Left renal pelvis (tissue), 4 donors: Measurements from ENCODE around the gene SH2D2A. TPM values are rescaled to one million over a fixed set of nuclear protein-coding genes. Genes with fewer than 3 reads are reported as not detected.
"Not testable (repeated sequence)": the region's sequence is repeated elsewhere in the genome, so short reads cannot be mapped to it uniquely, and the experiment has no call there.

Experiments
- DNase-seq, 4 donors: peaks; one replicate each; pipeline ENCODE4 v3.0.0-alpha.2; 2013; ENCODE audit warnings: low read depth in 4 of 4, low spot score in 3 of 4
- polyA plus RNA-seq, 4 donors: library from polyadenylated mRNA; unstranded; fragments of 120-200 nt; gene quantifications; one replicate each; pipeline ENCODE4 v1.2.1, GENCODE V29; 2013; ENCODE audit not compliant: insufficient read length in 4 of 4

SH2D2A gene
- polyA plus RNA-seq, 4 donors = 0.60 to 2.3 (median 0.95) TPM

- no peak for DNase-seq
These were observed 39.7 kb downstream of the SH2D2A start for GRCh38 chr1:156776942-156777341.

DNA sequence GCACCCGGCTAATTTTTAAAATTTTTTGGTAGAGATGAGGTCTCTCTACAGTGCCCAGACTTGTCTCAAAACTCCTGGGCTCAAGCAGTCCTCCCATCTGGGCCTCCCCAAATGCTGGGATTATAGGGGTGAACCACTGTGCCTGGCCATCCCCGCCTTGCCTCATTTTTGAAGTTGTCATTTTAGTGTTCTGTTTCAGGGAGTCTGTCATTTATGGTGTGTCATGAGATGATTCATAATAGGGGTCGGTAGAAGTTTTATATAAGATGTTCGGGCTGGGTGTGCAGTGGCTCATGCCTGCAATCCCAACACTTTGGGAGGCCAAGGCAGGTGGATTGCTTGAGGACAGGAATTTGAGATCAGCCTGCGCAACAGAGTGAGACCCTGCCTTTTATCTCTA lies 40.8 kb downstream of the SH2D2A start:
- DNase-seq = no peak

DNA sequence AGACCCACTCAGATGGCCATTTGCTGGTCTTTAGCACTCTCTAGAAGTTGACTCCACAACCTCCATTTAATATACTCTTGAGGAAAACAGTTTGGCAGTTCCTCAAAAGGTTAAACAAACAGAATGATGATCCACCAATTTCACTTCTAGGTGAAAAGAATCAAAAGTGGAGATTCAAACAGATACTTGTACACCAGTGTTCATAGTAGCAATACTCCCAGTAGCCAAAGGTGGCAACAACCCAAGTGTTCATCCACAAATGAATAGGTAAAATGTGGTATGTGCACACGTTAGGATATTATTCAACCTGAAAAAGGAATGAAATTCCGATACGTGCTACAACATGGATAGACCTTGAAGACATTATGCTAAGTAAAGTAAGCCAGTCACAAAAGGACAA lies 43.0 kb downstream of the SH2D2A start:
- no peak for DNase-seq

DNA sequence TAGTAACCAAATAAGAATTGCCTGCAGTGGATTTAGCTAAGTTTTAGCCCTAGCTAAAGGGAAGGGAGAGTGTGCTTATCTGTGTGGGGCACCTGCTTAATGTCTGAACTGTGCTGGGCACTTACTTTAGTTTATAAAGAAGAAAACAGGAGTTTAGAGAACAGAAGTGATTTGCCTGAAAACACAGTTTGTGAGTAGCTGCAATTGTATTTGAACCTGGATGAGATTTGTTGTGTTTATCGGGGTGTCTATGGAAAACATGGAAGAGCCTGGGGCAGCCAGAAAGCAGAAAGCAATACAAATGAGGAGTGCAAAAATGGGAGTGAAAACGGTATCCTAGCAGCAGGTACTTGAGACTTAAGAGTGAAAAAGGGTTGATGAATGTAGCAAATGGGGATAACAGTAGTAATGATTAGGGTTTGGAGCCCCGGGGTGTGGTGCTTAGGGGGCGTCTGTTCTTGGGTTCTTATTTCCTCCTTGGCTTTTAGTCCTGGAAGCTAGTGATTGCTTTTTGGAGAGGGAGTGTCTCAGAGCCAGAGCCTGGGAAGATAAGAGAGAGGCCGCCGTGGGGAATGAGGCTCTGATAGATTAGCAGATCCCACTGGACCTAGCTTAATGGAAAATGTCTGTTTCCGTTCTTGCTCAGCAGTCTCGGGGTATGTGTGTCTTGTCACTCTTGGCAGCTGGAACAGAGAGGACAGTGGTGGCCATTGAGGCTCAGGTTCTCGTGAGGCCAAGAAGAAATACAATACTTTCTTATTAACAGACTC lies 43.7 kb downstream of the SH2D2A start:
- no peak for DNase-seq

DNA sequence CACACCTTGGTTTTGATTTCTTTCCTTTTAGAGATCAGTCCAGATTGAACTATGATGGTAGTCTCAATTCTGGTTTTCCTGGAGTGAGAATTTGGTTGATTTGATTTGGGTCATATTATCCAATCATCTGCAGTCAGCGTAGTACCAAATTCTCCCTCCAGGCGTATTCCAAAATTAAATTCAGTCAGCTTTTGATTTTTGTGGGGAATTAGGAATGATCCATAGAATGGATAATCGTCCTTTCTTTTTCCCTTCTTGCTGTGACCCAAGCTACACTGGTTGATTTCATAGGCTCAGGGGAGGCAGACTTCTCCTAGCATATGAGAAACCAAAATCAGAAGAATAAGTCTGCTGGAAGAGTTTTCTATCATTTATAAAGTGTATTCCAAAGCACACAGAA lies 44.4 kb downstream of the SH2D2A start:
- DNase-seq = no peak

- no peak for DNase-seq
These were observed 47.9 kb downstream of the SH2D2A start for GRCh38 chr1:156768610-156769295.

- DNase-seq = no peak
These were observed 48.6 kb downstream of the SH2D2A start for GRCh38 chr1:156767879-156768604.

DNA sequence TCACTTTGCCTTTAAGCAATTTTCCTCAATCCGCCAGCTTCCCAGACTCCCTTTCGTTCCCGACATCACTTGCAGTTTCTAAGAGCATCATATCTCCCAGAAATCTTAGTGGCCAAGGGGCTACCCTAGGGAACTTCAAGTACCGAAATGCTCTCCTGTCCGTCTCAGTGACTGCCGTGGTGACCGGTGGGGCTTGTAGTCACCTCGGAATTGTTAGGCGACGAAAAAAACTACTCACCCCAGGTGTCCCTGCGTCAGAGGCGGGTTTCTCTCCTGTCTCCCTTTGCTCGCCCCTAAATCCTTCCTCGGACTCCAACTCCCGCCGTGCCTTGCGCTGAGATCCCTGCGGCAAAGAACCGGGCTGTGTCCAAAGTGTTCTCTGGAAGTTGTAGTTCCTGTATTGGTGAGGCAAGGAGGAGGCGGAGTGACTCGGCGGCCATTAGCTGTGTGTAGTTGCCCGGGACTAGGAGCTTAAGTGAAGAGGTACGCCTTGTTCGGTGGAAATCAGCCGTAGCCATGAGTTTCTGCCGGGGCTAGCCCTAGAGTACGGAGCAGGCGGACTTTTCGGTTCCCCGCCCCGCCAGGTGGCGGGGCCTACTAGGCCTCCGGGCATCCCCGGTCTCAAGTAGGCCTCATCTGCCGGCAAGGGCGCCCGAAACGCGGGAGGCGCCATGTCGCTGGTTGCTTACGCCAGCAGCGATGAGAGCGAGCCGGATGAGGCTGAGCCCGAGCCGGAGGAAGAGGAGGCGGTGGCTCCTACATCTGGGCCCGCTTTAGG lies 49.4 kb downstream of the SH2D2A start, which contains the start of gene PRCC:
PRCC (plus strand) TSS at position 435 of the 778 bp plus-strand sequence; CDS start at position 672, 237 bp downstream.
- peak; percentile 98 to 100 (median 99) for DNase-seq

DNA sequence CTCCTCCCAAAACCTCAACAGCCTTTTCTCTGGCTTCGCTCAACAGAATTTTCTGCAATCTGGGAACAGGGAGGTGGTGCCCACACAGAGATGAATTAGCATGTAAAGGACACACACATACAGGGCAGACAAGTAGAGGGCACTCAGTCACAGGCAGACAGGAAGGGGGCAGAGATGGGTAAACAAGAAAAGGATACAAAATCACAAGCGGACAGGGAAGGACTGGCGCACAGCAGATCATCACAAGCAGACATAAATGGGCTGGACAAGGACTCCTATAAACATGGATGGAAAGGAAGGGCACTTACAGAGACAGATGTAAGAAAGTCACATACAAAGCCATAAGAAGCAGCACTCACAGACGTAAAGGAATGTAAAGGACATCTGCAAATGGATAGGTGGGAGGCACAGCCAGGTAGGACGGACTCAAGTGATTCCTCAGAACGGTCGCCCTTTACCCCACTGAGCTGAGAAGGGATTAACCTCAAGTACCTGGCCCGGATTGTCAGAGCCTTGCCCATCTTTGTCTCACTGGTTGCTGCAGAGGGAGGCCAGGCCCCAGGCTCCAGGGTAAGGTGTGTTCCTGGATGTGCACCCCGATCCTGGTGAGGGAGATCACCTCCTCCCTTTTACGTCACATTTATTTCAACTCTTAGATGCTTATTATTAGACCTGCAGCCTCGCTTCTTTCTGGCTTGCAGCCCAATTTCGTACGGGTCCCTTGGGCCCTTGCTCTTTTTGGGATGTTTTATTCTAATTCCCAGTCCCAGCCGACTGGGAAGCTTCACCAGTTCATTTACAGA lies 50.1 kb downstream of the SH2D2A start:
- no peak for DNase-seq

DNA sequence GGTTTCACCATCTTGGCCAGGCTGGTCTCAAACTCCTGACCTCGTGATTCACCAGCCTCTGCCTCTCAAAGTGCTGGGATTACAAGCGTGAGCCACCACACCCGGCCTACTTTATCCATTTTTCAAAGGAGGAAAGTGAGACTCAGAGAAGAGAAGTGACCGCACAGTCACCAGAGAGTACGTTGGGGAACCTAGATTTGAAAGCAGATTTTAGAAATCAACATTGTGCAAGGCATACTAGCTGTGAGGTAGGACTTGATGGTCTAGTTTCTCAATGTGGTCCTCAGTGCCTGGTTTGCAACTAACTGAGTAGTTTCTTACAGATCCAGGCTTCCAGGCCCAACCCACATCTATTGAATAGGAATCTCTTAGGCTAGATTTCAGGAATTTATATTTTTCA lies 51.0 kb downstream of the SH2D2A start:
- DNase-seq = no peak

GRCh38 chr1:156765136-156765535 lies 51.5 kb downstream of the SH2D2A start:
- not testable (repeated sequence) for DNase-seq

GRCh38 chr1:156760796-156761104 lies 55.9 kb downstream of the SH2D2A start:
- DNase-seq = no peak

- no peak for DNase-seq
These were observed 56.4 kb downstream of the SH2D2A start for GRCh38 chr1:156760092-156760795.

- not testable (repeated sequence) for DNase-seq
These were observed 58.9 kb downstream of the SH2D2A start for GRCh38 chr1:156757572-156758253.

DNA sequence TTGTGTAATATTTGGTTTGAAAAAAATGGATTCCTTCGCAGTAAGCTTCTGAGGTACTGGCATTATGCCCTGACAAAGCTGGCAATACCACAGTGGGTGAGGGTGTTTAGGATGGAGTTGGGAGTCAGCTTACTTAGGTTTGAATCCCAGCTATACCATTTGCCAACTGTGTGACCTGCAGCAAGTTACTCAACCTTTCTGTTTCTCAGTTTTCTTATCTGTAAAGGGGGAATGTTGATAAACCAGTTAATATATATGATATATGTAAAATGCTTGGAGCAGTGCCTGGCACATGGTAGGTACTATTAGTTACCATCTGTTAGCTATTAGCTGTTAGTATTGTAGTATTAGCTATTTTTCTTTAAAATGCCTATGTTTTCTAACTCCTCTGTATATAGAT lies 60.3 kb downstream of the SH2D2A start:
- no peak for DNase-seq
